Activated T-helper 17 cell treated with anti-CD3 and anti-CD28 coated beads, Interleukin-2, amount 50 U/mL, for 72 hours (primary cell): ENCODE results near the gene KRTAP2-1. TPM values are rescaled to one million over a fixed set of nuclear protein-coding genes. Genes with fewer than 3 reads are reported as not detected.
"Not testable (repeated sequence)": the region's sequence is repeated elsewhere in the genome, so short reads cannot be mapped to it uniquely, and the experiment has no call there.

Experiments used
- ATAC-seq: fragments of 150-1000 bp; cut with Tn5 transposase; replicated peaks from 2 replicates; pipeline ENCODE4 v1.10.0; 2021; ENCODE audit warnings: mild to moderate bottlenecking, moderate library complexity
- H3K27ac Mint-ChIP-seq: one replicate; pipeline ENCODE4 v1.8.0; 2022; ENCODE audit warnings: mixed read lengths
- H3K27me3 Mint-ChIP-seq: one replicate; pipeline ENCODE4 v1.8.0; 2022; ENCODE audit warnings: mixed read lengths
- H3K36me3 Mint-ChIP-seq: one replicate; pipeline ENCODE4 v1.8.0; 2022; ENCODE audit warnings: low read depth, mild to moderate bottlenecking, mixed read lengths
- H3K4me1 Mint-ChIP-seq: one replicate; pipeline ENCODE4 v1.8.0; 2022; ENCODE audit warnings: mixed read lengths
- H3K4me3 Mint-ChIP-seq: one replicate; pipeline ENCODE4 v1.8.0; 2022; ENCODE audit warnings: mild to moderate bottlenecking, mixed read lengths
- H3K9me3 Mint-ChIP-seq: one replicate; pipeline ENCODE4 v1.8.0; 2022; ENCODE audit warnings: mixed read lengths
- total RNA-seq, 2 donors: library from RNA; stranded (reverse); gene quantifications; one replicate each; pipeline ENCODE4 v1.2.3, GENCODE V29; 2022

Gene KRTAP2-1
- total RNA-seq, 2 donors from 2014 or later, result not detected

DNA sequence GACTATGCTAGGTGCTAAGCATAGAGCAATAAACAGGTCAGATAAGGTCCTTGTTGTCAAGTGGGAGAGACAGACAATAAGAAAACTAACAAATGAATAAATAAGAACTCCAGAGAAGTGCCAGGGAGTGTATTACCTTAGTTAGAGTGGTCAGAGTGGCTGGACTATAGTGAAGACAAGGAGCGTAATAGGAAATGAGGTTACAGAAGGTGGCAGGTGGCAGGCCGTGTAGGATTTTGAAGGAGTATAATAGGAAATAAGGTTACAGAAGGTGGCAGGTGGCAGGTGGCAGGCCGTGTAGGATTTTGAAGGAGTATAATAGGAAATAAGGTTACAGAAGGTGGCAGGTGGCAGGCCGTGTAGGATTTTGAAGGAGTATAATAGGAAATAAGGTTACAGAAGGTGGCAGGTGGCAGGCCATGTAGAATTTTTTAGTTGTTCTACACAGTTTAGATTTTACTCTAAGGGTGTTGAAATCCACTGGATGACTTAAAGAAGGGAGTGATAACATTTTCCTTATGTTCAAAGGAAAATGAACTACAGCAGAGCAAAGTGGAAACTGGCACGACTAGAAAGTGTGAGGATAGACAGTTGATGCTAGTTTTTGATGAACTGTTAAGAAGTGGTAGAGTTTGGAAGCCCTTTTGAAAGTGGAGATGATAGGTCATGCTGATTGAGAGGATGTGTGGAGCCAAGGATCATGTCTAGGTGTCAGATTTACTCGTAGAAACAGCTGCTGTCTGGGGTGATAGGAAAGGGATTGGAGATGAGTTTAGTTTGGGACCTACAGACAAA, 34.6 kb downstream of the KRTAP2-1 start:
- Mint-ChIP-seq H3K27me3 (peaks cover 8% of the 10 kb centered on the region), H3K36me3 (no peaks in the 10 kb centered on the region), H3K4me3 (no peak overlapping the region), H3K4me1 (no peaks in the 10 kb centered on the region), H3K27ac (no peak overlapping the region), H3K9me3 (no peaks in the 10 kb centered on the region)
- no peak for ATAC-seq

DNA sequence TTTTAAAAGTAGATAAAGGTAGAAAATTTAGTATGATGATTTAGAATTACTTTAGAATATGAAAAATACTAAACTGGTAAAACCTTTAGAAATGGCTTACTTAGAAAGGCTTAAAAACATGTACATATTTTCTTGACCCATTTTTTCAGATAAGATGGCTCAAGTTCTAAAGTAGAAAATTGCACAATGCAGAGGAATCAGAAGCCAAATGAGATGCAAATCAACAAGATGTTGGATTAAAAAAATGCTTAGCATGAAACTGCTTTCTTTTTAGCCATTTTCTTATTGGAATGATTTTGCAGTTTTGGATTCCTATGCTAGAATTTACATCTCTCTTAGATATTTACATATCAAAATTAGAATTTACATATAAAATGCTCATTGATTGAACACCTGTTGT, 36.7 kb downstream of the KRTAP2-1 start:
- H3K9me3 Mint-ChIP-seq, result no peaks in the 10 kb centered on the region
- H3K27me3 Mint-ChIP-seq, result peaks cover under 1% of the 10 kb centered on the region
- no peak overlapping the region for H3K4me3 Mint-ChIP-seq
- no peak overlapping the region for H3K27ac Mint-ChIP-seq
- H3K36me3 Mint-ChIP-seq, result no peaks in the 10 kb centered on the region
- no peak for ATAC-seq
- H3K4me1 Mint-ChIP-seq, result no peaks in the 10 kb centered on the region

DNA sequence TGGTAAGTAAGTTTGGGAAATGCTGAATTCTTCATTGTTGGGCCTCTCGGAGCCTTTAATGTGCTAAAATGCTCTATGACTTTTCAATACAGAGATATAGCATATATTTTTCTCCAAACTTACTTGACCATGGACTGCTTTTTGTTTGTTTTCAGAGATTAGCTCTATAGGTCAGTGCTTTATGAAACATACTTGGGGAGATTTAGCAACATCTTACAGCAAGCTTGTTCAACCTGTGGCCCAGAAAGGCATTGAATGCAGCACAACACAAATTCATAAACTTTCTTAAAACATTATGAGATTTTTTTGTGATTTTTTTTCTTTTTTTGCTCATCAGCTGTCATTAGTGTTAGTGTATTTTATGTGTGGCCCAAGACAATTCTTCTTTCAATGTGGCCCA, 37.2 kb downstream of the KRTAP2-1 start:
- Mint-ChIP-seq H3K27ac (no peak overlapping the region), H3K4me1 (no peaks in the 10 kb centered on the region), H3K27me3 (no peaks in the 10 kb centered on the region), H3K36me3 (no peaks in the 10 kb centered on the region), H3K9me3 (no peaks in the 10 kb centered on the region), H3K4me3 (no peak overlapping the region)
- ATAC-seq, result no peak

DNA sequence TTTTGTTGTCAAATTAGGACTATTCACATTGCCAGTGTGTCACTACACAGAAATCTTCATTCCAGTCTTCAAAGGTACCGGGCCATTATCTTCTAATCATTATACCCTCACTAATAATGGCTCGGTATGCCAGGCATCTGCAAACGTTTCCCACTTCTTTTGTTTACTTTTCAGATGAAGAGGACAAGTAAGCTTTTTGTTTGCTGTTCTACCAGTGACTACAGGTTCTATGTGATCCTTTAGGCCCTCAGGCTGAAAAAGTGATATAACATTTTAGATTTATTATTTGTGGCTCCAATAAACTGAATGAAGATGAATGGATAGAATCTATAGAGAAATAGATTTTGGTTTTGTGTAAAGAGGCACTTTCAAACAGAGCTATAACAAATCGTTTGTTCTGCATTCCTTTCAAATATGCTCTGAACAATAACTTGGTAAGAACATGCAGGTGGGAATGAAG, 37.8 kb downstream of the KRTAP2-1 start:
- no peaks in the 10 kb centered on the region for H3K4me1 Mint-ChIP-seq
- no peak overlapping the region for H3K27ac Mint-ChIP-seq
- no peak for ATAC-seq
- peaks cover 6% of the 10 kb centered on the region for H3K27me3 Mint-ChIP-seq
- no peaks in the 10 kb centered on the region for H3K9me3 Mint-ChIP-seq
- no peaks in the 10 kb centered on the region for H3K36me3 Mint-ChIP-seq
- H3K4me3 Mint-ChIP-seq, result no peak overlapping the region

DNA sequence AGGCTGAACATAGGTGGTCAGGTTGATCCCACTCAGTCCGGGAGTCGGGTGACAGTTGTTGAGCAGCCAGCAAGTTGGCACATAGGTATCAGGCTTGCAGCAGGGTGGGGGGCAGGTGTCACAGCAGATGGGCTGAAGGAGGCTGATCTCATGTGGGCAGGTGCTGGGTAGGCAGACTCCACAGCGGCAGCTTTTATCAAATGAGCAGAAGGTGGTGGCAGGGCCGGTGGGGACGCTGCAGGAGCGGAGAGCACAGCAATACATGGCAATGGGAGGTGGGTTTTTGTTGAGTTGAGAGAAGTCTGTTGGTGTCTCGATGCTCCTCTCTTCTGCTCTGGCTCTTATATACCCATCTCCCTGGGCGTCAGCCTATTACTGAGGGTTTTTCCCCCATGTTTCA, 38.3 kb downstream of the KRTAP2-1 start, which contains the start of gene KRTAP3-1:
Gene KRTAP3-1, minus strand, starts transcription at position 318 of the 400 bp plus-strand sequence. Its CDS starts 54 bp downstream, at position 264.
- Mint-ChIP-seq H3K27me3 (peaks cover 10% of the 10 kb centered on the region), H3K4me1 (no peaks in the 10 kb centered on the region), H3K36me3 (no peaks in the 10 kb centered on the region), H3K4me3 (no peak within 1 kb of the TSS), H3K27ac (no peak within 1 kb of the TSS), H3K9me3 (no peaks in the 10 kb centered on the region)
- ATAC-seq, result no peak

DNA sequence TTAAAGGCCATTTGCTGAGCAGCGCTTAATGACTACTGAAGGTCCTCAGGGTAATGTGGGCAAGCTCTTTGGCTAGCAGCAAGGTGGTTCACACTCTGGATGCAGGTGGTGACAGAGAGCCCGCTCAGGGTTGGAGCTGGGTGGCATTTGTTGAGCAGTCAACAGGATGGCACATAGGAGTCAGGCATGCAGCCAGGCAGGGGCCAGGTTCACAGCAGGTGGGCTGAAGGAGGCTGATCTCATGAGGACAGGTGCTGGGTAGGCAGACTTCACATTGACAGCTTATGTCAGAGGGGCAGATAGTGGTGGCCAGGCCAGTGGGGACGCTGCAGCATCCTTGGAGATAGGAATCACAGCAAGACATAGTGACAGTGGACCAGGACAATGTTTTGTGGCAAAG, 42.7 kb downstream of the KRTAP2-1 start:
- no peaks in the 10 kb centered on the region for H3K9me3 Mint-ChIP-seq
- H3K36me3 Mint-ChIP-seq, result no peaks in the 10 kb centered on the region
- no peaks in the 10 kb centered on the region for H3K4me1 Mint-ChIP-seq
- no peak for ATAC-seq
- H3K4me3 Mint-ChIP-seq, result no peak overlapping the region
- peaks cover 19% of the 10 kb centered on the region for H3K27me3 Mint-ChIP-seq
- no peak overlapping the region for H3K27ac Mint-ChIP-seq

DNA sequence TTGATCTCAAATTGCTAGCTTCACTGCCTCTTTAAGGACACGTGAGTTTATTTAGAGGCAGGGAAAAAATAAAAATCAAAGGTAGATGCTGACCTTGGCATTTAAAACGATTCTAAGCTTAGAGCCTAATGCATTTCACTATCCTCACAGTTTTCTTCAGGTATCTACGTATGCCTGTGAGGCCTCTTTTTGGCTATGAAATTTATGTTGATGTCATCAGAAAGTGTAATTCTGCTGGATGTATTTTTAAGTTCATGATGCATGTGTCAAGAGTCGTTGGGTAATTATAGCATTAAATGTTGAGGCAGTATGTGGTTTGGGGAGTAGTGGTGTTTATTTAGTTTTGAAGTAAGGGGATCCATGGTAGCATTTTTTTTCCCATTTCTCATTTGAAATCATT, 43.2 kb downstream of the KRTAP2-1 start:
- Mint-ChIP-seq H3K9me3 (no peaks in the 10 kb centered on the region), H3K4me1 (no peaks in the 10 kb centered on the region), H3K36me3 (no peaks in the 10 kb centered on the region), H3K4me3 (no peak overlapping the region), H3K27ac (no peak overlapping the region), H3K27me3 (peaks cover 20% of the 10 kb centered on the region)
- ATAC-seq, result no peak

DNA sequence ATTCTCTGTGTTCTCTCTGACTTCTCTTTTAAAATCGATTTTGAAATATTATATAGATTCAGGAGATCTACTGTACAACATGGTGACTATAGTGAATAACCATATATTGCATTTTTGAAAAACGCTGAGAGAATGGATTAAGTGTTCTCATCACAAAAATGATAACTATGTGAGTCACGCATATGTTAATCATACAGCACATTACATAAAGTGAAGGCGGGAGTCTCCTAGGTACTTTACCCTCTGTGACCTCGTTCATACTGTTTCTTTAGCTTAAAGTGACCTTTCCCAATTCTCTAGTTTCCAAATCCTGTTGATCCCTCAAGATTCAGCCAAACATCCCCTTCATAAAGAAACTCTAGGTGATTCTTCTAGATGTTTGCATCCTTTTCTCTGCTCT, 44.3 kb downstream of the KRTAP2-1 start:
- H3K36me3 Mint-ChIP-seq, result no peaks in the 10 kb centered on the region
- no peaks in the 10 kb centered on the region for H3K4me1 Mint-ChIP-seq
- no peak overlapping the region for H3K4me3 Mint-ChIP-seq
- ATAC-seq, result peak; percentile 31
- peaks cover 27% of the 10 kb centered on the region for H3K27me3 Mint-ChIP-seq
- H3K27ac Mint-ChIP-seq, result no peak overlapping the region
- H3K9me3 Mint-ChIP-seq, result no peaks in the 10 kb centered on the region

DNA sequence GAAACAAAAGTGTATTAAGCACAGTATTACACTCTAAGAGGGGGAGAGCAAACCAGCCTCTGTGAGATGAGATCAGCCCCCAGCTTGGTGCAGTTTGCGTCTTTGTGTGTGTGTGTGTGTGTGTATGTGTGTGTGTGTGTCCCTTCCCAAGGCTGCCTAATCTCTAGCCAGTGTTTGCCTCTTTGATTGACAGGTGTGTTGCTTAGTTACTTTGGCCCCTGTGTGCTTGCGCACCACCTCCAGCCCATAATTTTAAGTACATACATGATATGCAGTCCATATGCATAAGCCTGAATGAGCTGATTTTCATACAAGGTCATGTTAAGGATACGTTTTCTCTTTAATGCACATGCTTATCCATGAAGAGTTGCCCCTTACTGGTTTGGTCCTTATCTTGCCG, 45.3 kb downstream of the KRTAP2-1 start:
- Mint-ChIP-seq H3K27me3 (peaks cover 37% of the 10 kb centered on the region), H3K9me3 (no peaks in the 10 kb centered on the region), H3K4me3 (no peak overlapping the region), H3K36me3 (no peaks in the 10 kb centered on the region), H3K4me1 (no peaks in the 10 kb centered on the region), H3K27ac (no peak overlapping the region)
- no peak for ATAC-seq

DNA sequence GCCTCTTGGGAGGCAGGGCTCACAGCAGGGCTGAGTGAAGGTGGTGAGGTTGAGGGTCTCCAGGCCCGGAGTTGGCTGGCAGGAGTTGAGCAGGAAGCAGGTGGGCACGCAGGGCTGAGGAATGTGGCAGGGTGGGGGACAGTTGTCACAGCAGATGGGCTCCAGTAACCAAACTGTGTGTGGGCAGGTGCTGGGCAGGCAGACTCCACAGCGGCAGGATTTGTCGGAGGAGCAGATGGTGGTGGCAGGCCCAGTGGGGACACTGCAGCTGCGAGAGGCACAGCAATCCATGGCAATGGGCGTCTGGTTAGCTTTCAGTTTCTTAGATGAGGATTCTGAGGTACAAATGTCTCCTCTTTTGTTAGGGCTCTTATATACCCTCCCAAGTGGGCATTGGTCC, 47.6 kb downstream of the KRTAP2-1 start, which contains the start of gene KRTAP3-2:
Gene KRTAP3-2, minus strand, starts transcription at position 344 of the 400 bp plus-strand sequence. Its CDS starts 53 bp downstream, at position 291.
- H3K36me3 Mint-ChIP-seq, H3K27ac Mint-ChIP-seq, H3K9me3 Mint-ChIP-seq, H3K4me1 Mint-ChIP-seq, ATAC-seq, H3K4me3 Mint-ChIP-seq: not testable (repeated sequence)
- peaks cover 44% of the 10 kb centered on the region for H3K27me3 Mint-ChIP-seq

DNA sequence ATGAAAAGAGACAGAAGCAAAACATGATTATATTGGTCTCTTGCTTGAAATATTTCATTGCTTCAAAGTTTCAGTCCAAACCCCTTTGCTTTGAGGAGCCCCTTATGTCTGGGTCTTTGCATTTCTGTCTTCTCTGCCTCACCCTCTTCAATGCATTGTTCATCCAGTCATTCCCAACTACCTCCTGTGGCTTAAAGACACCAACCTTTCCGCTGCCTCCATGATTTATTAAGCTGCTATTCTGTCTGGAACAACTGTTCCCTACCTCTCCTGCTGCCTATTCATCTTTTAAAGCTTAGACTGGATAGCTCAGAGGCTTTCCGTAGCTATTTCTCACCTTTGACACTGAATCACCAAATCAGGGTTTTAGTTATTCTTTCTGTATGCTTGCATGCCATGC, 49.8 kb downstream of the KRTAP2-1 start:
- no peaks in the 10 kb centered on the region for H3K9me3 Mint-ChIP-seq
- no peak for ATAC-seq
- H3K27ac Mint-ChIP-seq, result no peak overlapping the region
- H3K4me3 Mint-ChIP-seq, result no peak overlapping the region
- H3K27me3 Mint-ChIP-seq, result peaks cover 51% of the 10 kb centered on the region
- H3K4me1 Mint-ChIP-seq, result no peaks in the 10 kb centered on the region
- no peaks in the 10 kb centered on the region for H3K36me3 Mint-ChIP-seq

DNA sequence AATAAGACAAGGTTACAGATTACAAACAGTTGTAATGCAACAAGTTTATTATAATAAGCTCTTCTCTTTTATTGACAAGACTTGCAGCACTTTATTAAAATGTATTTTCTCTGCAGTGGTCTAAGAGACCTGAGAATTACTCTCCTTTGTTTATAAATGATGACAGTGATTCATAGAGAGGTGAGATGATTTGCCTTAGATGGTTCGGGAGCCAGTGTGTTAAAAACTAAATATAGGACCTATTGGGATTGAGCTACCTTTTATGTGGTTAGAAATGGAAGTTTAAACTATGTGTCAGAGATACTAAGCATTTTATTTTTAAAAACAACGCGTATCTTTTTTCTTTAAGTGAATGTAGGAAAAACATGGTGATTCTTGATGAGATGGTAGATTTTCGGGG, 50.3 kb downstream of the KRTAP2-1 start:
- peaks cover 54% of the 10 kb centered on the region for H3K27me3 Mint-ChIP-seq
- no peak for ATAC-seq
- no peaks in the 10 kb centered on the region for H3K9me3 Mint-ChIP-seq
- no peaks in the 10 kb centered on the region for H3K36me3 Mint-ChIP-seq
- no peaks in the 10 kb centered on the region for H3K4me1 Mint-ChIP-seq
- no peak overlapping the region for H3K4me3 Mint-ChIP-seq
- H3K27ac Mint-ChIP-seq, result no peak overlapping the region

Other genes with a start within 250 kb of the KRTAP2-1 start
- gene KRT28, start 247.4 kb downstream of the KRTAP2-1 start, total RNA-seq, result not detected
- 10 to 100 TPM; 29.0 to 45.9 TPM for gene KRT10, start 224.7 kb downstream of the KRTAP2-1 start, total RNA-seq
- not detected for gene KRT12, start 180.1 kb downstream of the KRTAP2-1 start, total RNA-seq
- gene KRT20, start 162.1 kb downstream of the KRTAP2-1 start, total RNA-seq, result not detected
- under 1 TPM in 1 of 2 donors, not detected in 1; 0.50 TPM for gene KRT23, start 109.7 kb downstream of the KRTAP2-1 start, total RNA-seq
- gene KRT39, start 80.4 kb downstream of the KRTAP2-1 start, total RNA-seq, result not detected
- gene KRT40, start 63.0 kb downstream of the KRTAP2-1 start, total RNA-seq, result not detected
- gene KRTAP3-3, start 53.2 kb downstream of the KRTAP2-1 start, total RNA-seq, result not detected
- gene KRTAP3-2, start 47.4 kb downstream of the KRTAP2-1 start, total RNA-seq, result not detected
- not detected for gene KRTAP3-1, start 38.2 kb downstream of the KRTAP2-1 start, total RNA-seq
- gene KRTAP1-5, start 20.1 kb downstream of the KRTAP2-1 start, total RNA-seq, result not detected
- gene KRTAP1-4, start 17.1 kb downstream of the KRTAP2-1 start, total RNA-seq, result not detected
- gene KRTAP1-3, start 12.4 kb downstream of the KRTAP2-1 start, total RNA-seq, result not detected
- not detected for gene KRTAP1-1, start 5.9 kb downstream of the KRTAP2-1 start, total RNA-seq
- gene KRTAP2-2, start 7.9 kb upstream of the KRTAP2-1 start, total RNA-seq, result not detected
- gene KRTAP2-3, start 12.8 kb upstream of the KRTAP2-1 start, total RNA-seq, result not detected
- not detected for gene KRTAP2-4, start 18.6 kb upstream of the KRTAP2-1 start, total RNA-seq
- gene KRTAP4-7, start 36.8 kb upstream of the KRTAP2-1 start, total RNA-seq, result not detected
- not detected for gene KRTAP4-8, start 50.8 kb upstream of the KRTAP2-1 start, total RNA-seq
- gene KRTAP4-16, start 54.9 kb upstream of the KRTAP2-1 start, total RNA-seq, result not detected
- gene KRTAP4-9, start 58.1 kb upstream of the KRTAP2-1 start, total RNA-seq, result not detected
- not detected for gene KRTAP4-11, start 71.1 kb upstream of the KRTAP2-1 start, total RNA-seq
- not detected for gene KRTAP4-12, start 76.9 kb upstream of the KRTAP2-1 start, total RNA-seq
- not detected for gene KRTAP4-6, start 93.2 kb upstream of the KRTAP2-1 start, total RNA-seq
- not detected for gene KRTAP4-5, start 102.5 kb upstream of the KRTAP2-1 start, total RNA-seq
- not detected for gene KRTAP4-4, start 113.4 kb upstream of the KRTAP2-1 start, total RNA-seq
- not detected for gene KRTAP4-3, start 120.9 kb upstream of the KRTAP2-1 start, total RNA-seq
- gene KRTAP4-2, start 130.9 kb upstream of the KRTAP2-1 start, total RNA-seq, result not detected
- not detected for gene KRTAP4-1, start 137.6 kb upstream of the KRTAP2-1 start, total RNA-seq
- gene KRTAP9-1, start 142.6 kb upstream of the KRTAP2-1 start, total RNA-seq, result not detected
- not detected for gene KRTAP9-2, start 179.3 kb upstream of the KRTAP2-1 start, total RNA-seq
- gene KRTAP9-3, start 185.1 kb upstream of the KRTAP2-1 start, total RNA-seq, result not detected
- gene KRTAP9-8, start 190.7 kb upstream of the KRTAP2-1 start, total RNA-seq, result not detected
- not detected for gene KRTAP9-4, start 202.4 kb upstream of the KRTAP2-1 start, total RNA-seq
- gene KRTAP9-9, start 208.1 kb upstream of the KRTAP2-1 start, total RNA-seq, result not detected
- not detected for gene KRTAP9-6, start 218.1 kb upstream of the KRTAP2-1 start, total RNA-seq
- not detected for gene KRTAP9-7, start 228.4 kb upstream of the KRTAP2-1 start, total RNA-seq